Right cardiac atrium (tissue), 5 donors: Measurements from ENCODE around the gene ZNF333. TPM values are rescaled to one million over a fixed set of nuclear protein-coding genes. Genes with fewer than 3 reads are reported as not detected.
"Not testable (repeated sequence)": the region's sequence is repeated elsewhere in the genome, so short reads cannot be mapped to it uniquely, and the experiment has no call there.

Experiments
- ATAC-seq, 2 donors: fragments of 200-7000 bp; cut with Tn5 transposase; one replicate each; pipeline versions ENCODE4 v1.8.0 to v1.9.1; 2020; ENCODE audit warnings: moderate library complexity in 2 of 2, mild to moderate bottlenecking in 1 of 2
- DNase-seq, 3 donors: peaks; one replicate each; pipeline ENCODE4 v3.0.0-alpha.2; 2020
- H3K27ac ChIP-seq: one replicate; pipeline ENCODE4 v1.5.1; 2013; ENCODE audit warnings: mild to moderate bottlenecking, low read length, control low read depth, moderate library complexity
- H3K27me3 ChIP-seq: one replicate; pipeline ENCODE4 v1.6.1; 2013; ENCODE audit not compliant: control insufficient read depth, insufficient read depth
- H3K4me1 ChIP-seq: one replicate; pipeline ENCODE4 v1.6.1; 2013; ENCODE audit warnings: low read length; ENCODE audit not compliant: control insufficient read depth, insufficient read depth
- H3K4me3 ChIP-seq: one replicate; pipeline ENCODE4 v1.5.1; 2013; ENCODE audit warnings: low read length, control low read depth
- H3K9me3 ChIP-seq: one replicate; pipeline ENCODE4 v1.6.1; 2013; ENCODE audit warnings: low read length; ENCODE audit not compliant: control insufficient read depth
- WGBS: extraction: QIAGEN DNeasy Blood & Tissue Kit; methylation state at CpG from one replicate; pipeline ENCODE4 v1.1.7; 2013; 5-methylcytosine and 5-hydroxymethylcytosine counted together
- intact Hi-C, 4 donors: fragments of 100-400 bp; cut with DNase I; formaldehyde crosslinking; loops; one replicate each; pipeline versions ENCODE4 v1.11.0 to v1.14.0; 2022 to 2023
- polyA plus RNA-seq: library from polyadenylated mRNA; stranded (reverse); fragments of 200-250 nt; gene quantifications from one replicate; pipeline ENCODE4 v1.2.3, GENCODE V29; 2013
- total RNA-seq, 4 donors: library from RNA; stranded (reverse); fragmentation: NEBNext Ultra II Directional; extraction: Animal tissue kit (Norgen Biotek cat#: 25700); gene quantifications; one replicate each; pipeline ENCODE4 v1.2.1, GENCODE V29; 2021
- donor health status: healthy with polysubstance abuse.
- donor health status: DM: no; HTN: yes; CAD: no.
- donor health status: DM: no; HTN: no; CAD: no.
- donor health status: DM: no; HTN: yes; CAD: no; lungs with severe emphysema.
- donor health status: DM: yes; HTN: yes; CAD: no.

ZNF333 gene
- total and polyA plus RNA-seq, 5 donors = 8.2 to 10.6 (median 9.7) TPM

DNA sequence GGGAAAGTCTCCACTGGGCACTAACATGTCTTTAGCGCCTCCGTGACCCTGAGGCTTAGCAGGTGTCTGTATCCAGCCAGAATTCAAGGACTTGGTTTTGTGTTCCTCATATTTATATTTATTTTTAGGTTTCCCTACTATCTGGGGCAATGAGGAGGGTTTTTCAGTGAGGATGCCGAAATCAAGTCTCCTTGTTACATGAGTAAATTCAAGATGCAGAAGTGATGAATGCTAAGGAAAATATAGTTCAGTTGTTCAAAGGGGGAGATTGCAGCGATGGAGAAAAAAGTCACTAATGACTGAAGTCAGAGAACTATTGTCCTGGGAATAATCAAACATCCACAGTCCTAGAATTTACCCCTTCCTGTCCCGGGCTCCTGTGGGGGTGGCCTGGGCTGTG lies 89.3 kb downstream of the ZNF333 start:
- Histone ChIP-seq H3K27ac (no peak overlapping the region), H3K4me1 (no peaks in the 10 kb centered on the region), H3K9me3 (no peaks in the 10 kb centered on the region), H3K27me3 (no peaks in the 10 kb centered on the region), H3K4me3 (no peak overlapping the region)
- ATAC-seq (no peak), DNase-seq (no peak)
- intact Hi-C loops = no loop called here
- 46% methylated on average over 5 of the region's 5 CpGs for WGBS

GRCh38 chr19:14780622-14781225 lies 90.9 kb downstream of the ZNF333 start:
- H3K4me1 ChIP-seq, H3K27me3 ChIP-seq, H3K27ac ChIP-seq, H3K4me3 ChIP-seq, ATAC-seq, H3K9me3 ChIP-seq, intact Hi-C loops, DNase-seq: not testable (repeated sequence)
- 81% methylated on average over 14 of the region's 14 CpGs for WGBS

GRCh38 chr19:14781713-14782536 lies 92.1 kb downstream of the ZNF333 start:
- H3K4me1 ChIP-seq, DNase-seq, H3K27ac ChIP-seq, H3K4me3 ChIP-seq, H3K27me3 ChIP-seq, H3K9me3 ChIP-seq, intact Hi-C loops, ATAC-seq: not testable (repeated sequence)
- 91% methylated on average over 17 of the region's 17 CpGs for whole genome bisulfite sequencing

DNA sequence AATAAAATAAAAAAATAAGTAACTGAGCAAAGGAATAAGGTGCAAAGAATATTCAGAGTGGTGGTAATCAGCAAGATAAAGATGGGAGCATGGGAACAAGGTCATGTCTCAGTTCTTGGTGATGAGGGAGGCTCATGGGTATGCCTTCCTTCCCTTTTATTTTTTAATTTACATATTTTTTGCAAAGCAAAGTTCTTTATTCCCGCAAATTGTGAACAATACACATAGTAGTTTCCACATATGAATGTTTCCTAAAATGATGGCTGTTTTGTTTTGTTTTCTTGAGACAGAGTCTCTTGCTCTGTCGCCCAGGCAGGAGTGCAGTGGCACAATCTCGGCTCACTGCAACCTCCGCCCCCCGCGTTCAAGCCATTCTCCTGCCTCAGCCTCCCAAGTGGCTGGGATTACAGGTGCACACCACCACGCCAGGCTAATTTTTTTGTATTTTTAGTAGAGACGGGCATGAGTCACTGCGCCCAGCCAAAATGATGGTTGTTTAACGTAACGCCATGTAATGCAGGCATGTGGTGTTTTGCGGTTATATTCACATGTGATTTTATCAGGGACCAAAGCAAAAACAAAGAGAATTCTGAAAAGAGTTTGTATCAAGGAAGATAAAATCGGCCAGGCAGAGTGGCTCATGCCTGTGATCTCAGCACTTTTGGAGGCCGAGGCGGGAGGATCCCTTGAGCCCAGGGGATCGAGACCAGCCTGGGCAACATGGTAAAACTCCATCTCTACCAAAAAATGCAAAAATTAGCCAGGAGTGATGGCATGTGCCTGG lies 93.0 kb downstream of the ZNF333 start:
- H3K27ac ChIP-seq = no peak overlapping the region
- H3K4me1 ChIP-seq = no peaks in the 10 kb centered on the region
- no peaks in the 10 kb centered on the region for H3K9me3 ChIP-seq
- H3K27me3 ChIP-seq = no peaks in the 10 kb centered on the region
- ATAC-seq = no peak
- WGBS = 86% methylated on average over 16 of the region's 16 CpGs
- H3K4me3 ChIP-seq = no peak overlapping the region
- DNase-seq = no peak
- intact Hi-C loops = no loop called here

Other genes starting within 250 kb of the ZNF333 start
- gene PTGER1, start 214.7 kb upstream of the ZNF333 start, total RNA-seq = under 1 TPM in 1 of 4 donors, not detected in 3; 0.33 TPM
- gene PTGER1, start 214.7 kb upstream of the ZNF333 start, polyA plus RNA-seq = not detected
- 10 to 100 TPM; 47.0 to 57.3 (median 49.3) TPM for gene GIPC1, start 193.9 kb upstream of the ZNF333 start, total RNA-seq
- gene GIPC1, start 193.9 kb upstream of the ZNF333 start, polyA plus RNA-seq = 52.6 TPM
- gene DNAJB1, start 171.7 kb upstream of the ZNF333 start, total RNA-seq = 10 to 100 TPM; 46.7 to 69.5 (median 61.4) TPM
- gene DNAJB1, start 171.7 kb upstream of the ZNF333 start, polyA plus RNA-seq = 50.6 TPM
- gene TECR, start 160.5 kb upstream of the ZNF333 start, total RNA-seq = 100 to 1,000 TPM in 1 of 4 donors, 10 to 100 TPM in 3; 92.3 to 116 (median 96.8) TPM
- 102 TPM for gene TECR, start 160.5 kb upstream of the ZNF333 start, polyA plus RNA-seq
- 100 to 1,000 TPM; 352 to 481 (median 400) TPM for gene NDUFB7, start 118.0 kb upstream of the ZNF333 start, total RNA-seq
- 1,159 TPM for gene NDUFB7, start 118.0 kb upstream of the ZNF333 start, polyA plus RNA-seq
- not detected for gene CLEC17A, start 107.0 kb upstream of the ZNF333 start, total RNA-seq
- not detected for gene CLEC17A, start 107.0 kb upstream of the ZNF333 start, polyA plus RNA-seq
- gene ADGRE3, start 15.2 kb upstream of the ZNF333 start, total RNA-seq = not detected
- gene ADGRE3, start 15.2 kb upstream of the ZNF333 start, polyA plus RNA-seq = not detected
- 1 to 10 TPM in 2 of 4 donors, under 1 TPM in 2; 0.51 to 1.4 (median 0.98) TPM for gene ADGRE2, start 88.5 kb downstream of the ZNF333 start, total RNA-seq
- gene ADGRE2, start 88.5 kb downstream of the ZNF333 start, polyA plus RNA-seq = 0.25 TPM
- not detected for gene OR7A5, start 145.1 kb downstream of the ZNF333 start, total RNA-seq
- 0.02 TPM for gene OR7A5, start 145.1 kb downstream of the ZNF333 start, polyA plus RNA-seq
- not detected for gene OR7C1, start 145.1 kb downstream of the ZNF333 start, total RNA-seq
- 0.05 TPM for gene OR7C1, start 145.1 kb downstream of the ZNF333 start, polyA plus RNA-seq
- not detected for gene OR7A10, start 158.9 kb downstream of the ZNF333 start, total RNA-seq
- not detected for gene OR7A10, start 158.9 kb downstream of the ZNF333 start, polyA plus RNA-seq
- not detected for gene OR7A17, start 196.1 kb downstream of the ZNF333 start, total RNA-seq
- not detected for gene OR7A17, start 196.1 kb downstream of the ZNF333 start, polyA plus RNA-seq